GM21737 (cell line): ENCODE data around the gene GATAD2A.
"Not testable (repeated sequence)": the region's sequence is repeated elsewhere in the genome, so short reads cannot be mapped to it uniquely, and the experiment has no call there.

Experiments
- ATAC-seq: cut with Tn5 transposase; IDR thresholded peaks from one replicate; pipeline ENCODE4 v1.9.1; 2021; ENCODE audit warnings: mild to moderate bottlenecking, moderate library complexity; ENCODE audit not compliant: unreplicated experiment

GATAD2A gene

GRCh38 chr19:19464339-19465098 is 59.0 kb downstream of the GATAD2A start:
- no peak for ATAC-seq

- no peak for ATAC-seq
Measured at GRCh38 chr19:19465436-19466070, 60.1 kb downstream of the GATAD2A start.

- ATAC-seq = no peak
Measured at GRCh38 chr19:19466201-19466600, 60.7 kb downstream of the GATAD2A start.

- ATAC-seq = no peak
Measured at GRCh38 chr19:19468424-19469050, 63.1 kb downstream of the GATAD2A start.

- no peak for ATAC-seq
Measured at GRCh38 chr19:19470579-19470978, 65.1 kb downstream of the GATAD2A start.

- ATAC-seq = no peak
Measured at GRCh38 chr19:19471682-19472081, 66.2 kb downstream of the GATAD2A start.

DNA sequence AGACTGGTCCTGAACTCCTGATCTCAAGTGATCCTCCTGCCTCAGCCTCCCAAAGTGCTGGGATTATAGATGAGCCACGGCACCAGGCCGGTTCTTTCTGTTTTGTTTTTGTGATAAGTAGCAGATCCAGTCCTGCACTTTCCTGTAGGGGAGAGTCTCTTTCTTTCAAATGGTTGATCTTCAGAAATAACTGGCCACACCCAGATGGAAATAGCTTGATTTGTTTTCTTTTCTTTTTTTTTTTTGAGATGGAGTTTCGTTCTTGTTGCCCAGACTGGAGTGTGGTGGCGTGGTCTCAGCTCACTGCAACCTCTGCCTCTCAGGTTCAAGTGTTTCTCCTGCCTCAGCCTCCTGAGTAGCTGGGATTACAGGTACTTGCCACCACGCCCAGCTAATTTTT is 66.6 kb downstream of the GATAD2A start:
- not testable (repeated sequence) for ATAC-seq

DNA sequence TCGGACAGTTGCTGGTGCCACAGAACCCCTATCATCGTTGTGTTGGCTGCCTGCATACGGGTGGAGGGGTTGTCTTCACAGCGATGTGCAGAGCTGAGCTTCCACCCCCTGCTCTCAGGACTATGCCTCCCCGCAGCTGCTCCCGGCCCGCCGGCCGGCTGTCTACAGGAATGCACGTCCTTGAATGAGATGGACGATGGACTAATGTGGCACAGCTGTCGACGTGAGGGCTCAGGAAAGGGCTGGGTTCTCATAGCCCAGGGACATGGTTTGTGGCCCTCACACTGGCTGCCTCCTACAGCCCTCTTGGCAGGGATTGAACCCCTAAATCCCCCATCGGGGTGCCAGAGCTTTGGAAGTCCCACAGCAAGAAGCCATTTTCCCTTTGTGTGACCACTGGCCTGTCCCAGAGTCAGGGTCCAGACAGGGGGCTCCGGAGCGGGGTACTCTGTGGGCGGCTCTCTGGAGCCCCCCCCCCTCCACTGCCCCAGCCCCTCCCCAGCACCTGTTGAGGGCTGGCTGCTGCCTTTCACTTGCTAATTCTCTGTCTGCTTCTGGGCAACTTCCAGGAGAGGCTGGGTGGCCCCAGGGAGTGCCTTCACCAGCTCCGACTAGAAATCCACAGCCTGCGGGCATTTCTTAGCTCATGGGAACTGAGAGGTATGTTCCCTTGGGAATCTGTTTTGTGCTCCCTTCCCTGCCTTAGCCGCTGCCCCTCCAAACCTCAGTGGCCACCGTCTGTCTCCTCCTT is 69.7 kb downstream of the GATAD2A start:
- ATAC-seq = no peak

- ATAC-seq = no peak
Measured at GRCh38 chr19:19475849-19476828, 70.7 kb downstream of the GATAD2A start.

GRCh38 chr19:19477705-19478383 is 72.4 kb downstream of the GATAD2A start:
- no peak for ATAC-seq

DNA sequence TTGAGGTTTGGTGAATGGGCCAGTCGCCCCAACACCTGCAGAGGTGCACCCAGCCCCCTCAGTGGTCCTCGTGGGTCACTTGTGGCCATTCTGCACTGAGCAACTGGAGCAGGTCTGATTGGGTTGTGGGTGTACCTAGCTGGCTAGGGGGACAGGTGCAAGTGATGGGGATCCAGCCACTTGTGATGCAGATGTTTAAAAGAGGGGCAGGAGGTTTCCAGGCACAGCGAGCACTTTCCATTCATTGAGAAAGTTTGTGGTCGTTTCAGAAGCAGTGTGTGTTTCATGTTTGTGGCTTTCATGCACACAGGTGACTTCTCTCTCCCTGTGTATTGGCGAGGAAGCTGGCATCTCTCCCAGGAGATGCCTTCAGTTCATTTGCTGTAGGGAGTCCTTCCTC is 75.2 kb downstream of the GATAD2A start:
- no peak for ATAC-seq

- no peak for ATAC-seq
Measured at GRCh38 chr19:19482809-19483596, 77.5 kb downstream of the GATAD2A start.

DNA sequence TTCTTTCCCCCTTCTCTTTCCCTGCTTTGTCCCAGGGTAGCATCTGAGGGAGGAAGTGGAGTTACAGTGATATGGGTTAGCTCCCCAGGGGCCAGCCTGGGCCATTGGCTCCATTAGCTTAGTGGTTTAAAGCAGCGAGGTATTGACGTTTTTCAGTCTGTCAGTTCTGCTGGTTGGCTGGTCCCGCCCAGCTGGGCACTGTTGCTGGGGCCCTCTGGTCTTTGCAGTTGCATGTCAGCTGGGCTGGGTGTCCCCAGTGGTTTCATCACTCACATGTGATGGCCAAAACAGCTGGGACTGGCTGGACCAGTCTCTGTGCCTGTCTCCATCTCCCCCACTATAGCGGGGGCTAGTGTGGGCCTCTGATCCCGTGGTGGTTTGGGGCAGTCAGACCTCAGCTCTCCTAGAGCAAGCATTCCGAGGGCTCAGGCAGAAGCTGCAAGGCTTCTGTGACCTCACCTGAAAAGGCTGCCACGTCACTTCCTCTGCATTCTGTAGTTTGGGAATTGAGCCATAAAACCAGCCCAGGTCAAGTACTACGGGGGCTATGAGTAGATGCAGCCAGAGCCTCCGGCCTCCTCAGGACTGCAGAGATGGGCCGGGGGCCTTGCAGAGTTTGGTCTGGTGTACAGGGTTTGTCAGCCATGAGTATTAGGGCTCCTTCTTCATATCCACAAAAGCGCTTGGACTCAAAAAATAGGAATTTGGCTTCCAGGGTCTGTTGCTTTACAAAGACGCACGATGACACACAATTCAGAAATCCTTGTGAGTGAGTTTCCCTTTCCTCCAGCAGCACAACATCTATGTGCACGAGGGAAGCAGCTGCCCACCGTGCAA is 79.9 kb downstream of the GATAD2A start:
- no peak for ATAC-seq

- ATAC-seq = no peak
Measured at GRCh38 chr19:19485998-19486290, 80.5 kb downstream of the GATAD2A start.

GRCh38 chr19:19486343-19487076 is 81.0 kb downstream of the GATAD2A start:
- ATAC-seq = no peak

- ATAC-seq = no peak
Measured at GRCh38 chr19:19487077-19487949, 81.8 kb downstream of the GATAD2A start.
